ENCODE data around the gene NXPE1. TPM values are rescaled to one million over a fixed set of nuclear protein-coding genes. Genes with fewer than 3 reads are reported as not detected.

Gene NXPE1
- total and polyA plus RNA-seq, 2 donors (not counting 1 experiment from before 2014, with no cell fraction given): not detected

DNA sequence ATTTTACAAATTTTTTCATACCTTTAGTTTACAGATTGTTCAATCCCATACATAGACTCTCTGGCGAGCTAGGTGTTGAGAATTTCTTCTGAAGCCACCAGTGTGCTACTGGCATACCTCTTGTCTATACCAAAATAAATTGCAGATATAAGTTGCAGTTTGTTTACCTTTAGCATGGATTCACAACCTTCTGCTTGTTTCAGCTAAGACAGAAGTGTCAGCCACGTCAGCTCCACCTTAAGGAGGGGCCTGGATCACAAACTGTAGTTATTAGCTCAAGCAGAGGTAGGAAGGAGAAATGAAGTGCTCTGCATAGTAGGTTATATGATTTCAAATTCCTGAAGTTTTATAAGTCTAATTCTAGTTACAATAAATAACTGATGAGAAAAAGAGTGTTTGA lies 35.9 kb upstream of the NXPE1 start, which contains the start of gene NXPE4:
TSS of gene NXPE4 (minus strand) at position 216 of the 400 bp plus-strand sequence. CDS start 1,027 bp downstream, outside the sequence.
- H3K4me1 ChIP-seq (ENCODE audit: control insufficient read depth in 2 of 2, insufficient read depth in 2 of 2, low read length in 2 of 2): no peaks in the 10 kb centered on the region
- Mint-ChIP-seq H3K9me3 (ENCODE audit: insufficient read depth) (no peaks in the 10 kb centered on the region), H3K27me3 (no peaks in the 10 kb centered on the region), H3K27ac (no peak within 1 kb of the TSS), H3K4me3 (no peak within 1 kb of the TSS), H3K4me1 (no peaks in the 10 kb centered on the region)
- H4K20me1 ChIP-seq (ENCODE audit: control insufficient read depth, insufficient read depth, low read length, poor library complexity, severe bottlenecking): no peaks in the 10 kb centered on the region
- H3K9me3 ChIP-seq (ENCODE audit: control extremely low read depth in 1 of 3, control insufficient read depth in 2 of 3, insufficient read depth in 1 of 3, low read length in 2 of 3): no peaks in the 10 kb centered on the region
- H3K4me2 ChIP-seq (replicated peaks; ENCODE audit: low read depth, low read length, poor library complexity, severe bottlenecking): no peak within 1 kb of the TSS
- H3K4me3 ChIP-seq (ENCODE audit: control extremely low read depth in 1 of 5, extremely low read depth in 1 of 5, insufficient read depth in 1 of 5, low read depth in 2 of 5, low read length in 4 of 5): no peak within 1 kb of the TSS
- H3K27me3 ChIP-seq (replicated peaks in 1 of 4; ENCODE audit: control extremely low read depth in 1 of 4, control insufficient read depth in 3 of 4, insufficient read depth in 4 of 4, low read length in 3 of 4): no peaks in the 10 kb centered on the region
- H2AFZ ChIP-seq (ENCODE audit: insufficient read depth, low read depth, low read length, poor library complexity, severe bottlenecking): no peak within 1 kb of the TSS
- POLR2A ChIA-PET: no interaction called here
- DNase-seq: no peak
- intact Hi-C loops (cut with micrococcal nuclease): no loop called here
- CTCF ChIA-PET: no interaction called here
- H3K9ac ChIP-seq (ENCODE audit: low read length): no peak within 1 kb of the TSS
- ATAC-seq (ENCODE audit: low read depth): no peak
- no peaks in the 10 kb centered on the region for H3K36me3 ChIP-seq (replicated peaks in 1 of 2; ENCODE audit: control extremely low read depth in 1 of 2, control insufficient read depth in 1 of 2, extremely low read depth in 1 of 2, insufficient read depth in 2 of 2, low read length in 1 of 2)
- WGBS (ENCODE audit: insufficient coverage): 56% methylated on average over 1 of the region's 2 CpGs
- TF ChIP-seq, protein P1, sequence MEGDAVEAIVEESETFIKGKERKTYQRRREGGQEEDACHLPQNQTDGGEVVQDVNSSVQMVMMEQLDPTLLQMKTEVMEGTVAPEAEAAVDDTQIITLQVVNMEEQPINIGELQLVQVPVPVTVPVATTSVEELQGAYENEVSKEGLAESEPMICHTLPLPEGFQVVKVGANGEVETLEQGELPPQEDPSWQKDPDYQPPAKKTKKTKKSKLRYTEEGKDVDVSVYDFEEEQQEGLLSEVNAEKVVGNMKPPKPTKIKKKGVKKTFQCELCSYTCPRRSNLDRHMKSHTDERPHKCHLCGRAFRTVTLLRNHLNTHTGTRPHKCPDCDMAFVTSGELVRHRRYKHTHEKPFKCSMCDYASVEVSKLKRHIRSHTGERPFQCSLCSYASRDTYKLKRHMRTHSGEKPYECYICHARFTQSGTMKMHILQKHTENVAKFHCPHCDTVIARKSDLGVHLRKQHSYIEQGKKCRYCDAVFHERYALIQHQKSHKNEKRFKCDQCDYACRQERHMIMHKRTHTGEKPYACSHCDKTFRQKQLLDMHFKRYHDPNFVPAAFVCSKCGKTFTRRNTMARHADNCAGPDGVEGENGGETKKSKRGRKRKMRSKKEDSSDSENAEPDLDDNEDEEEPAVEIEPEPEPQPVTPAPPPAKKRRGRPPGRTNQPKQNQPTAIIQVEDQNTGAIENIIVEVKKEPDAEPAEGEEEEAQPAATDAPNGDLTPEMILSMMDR (IDR thresholded peaks at IDR 0.05): no peak
- no peak for TF ChIP-seq EZH2 (IDR thresholded peaks at IDR 0.05; ENCODE audit: borderline replicate concordance, insufficient read depth, low read depth, low read length, poor library complexity, severe bottlenecking)
- H3K27ac ChIP-seq (ENCODE audit: low read length in 2 of 2): no peak within 1 kb of the TSS
- no peaks in the 10 kb centered on the region for H3K79me2 ChIP-seq (ENCODE audit: control insufficient read depth, insufficient read depth, low read length)

DNA sequence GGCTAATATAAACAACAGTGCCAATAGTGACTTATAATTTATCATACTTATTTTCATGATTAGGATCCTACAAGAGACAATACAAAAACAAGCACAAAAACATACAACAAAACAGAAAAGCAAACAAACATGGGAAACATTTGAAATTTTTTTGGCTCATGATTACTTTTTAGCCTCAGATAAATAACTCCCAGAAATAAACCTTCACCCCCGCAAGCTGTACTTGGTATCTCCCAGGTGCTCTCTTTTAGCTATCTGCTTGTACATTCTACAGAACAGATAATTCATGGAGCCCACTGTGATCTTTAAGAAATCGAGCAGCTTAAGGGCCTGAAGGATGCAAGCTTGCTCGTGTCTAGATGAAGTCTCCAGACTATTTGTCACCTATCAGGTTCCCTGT lies 35.0 kb upstream of the NXPE1 start:
- H3K9ac ChIP-seq (ENCODE audit: low read length): no peak overlapping the region
- TF ChIP-seq EZH2 (IDR thresholded peaks at IDR 0.05; ENCODE audit: borderline replicate concordance, insufficient read depth, low read depth, low read length, poor library complexity, severe bottlenecking): no peak
- TF ChIP-seq, protein P1 (IDR thresholded peaks at IDR 0.05): no peak
- Mint-ChIP-seq H3K9me3 (ENCODE audit: insufficient read depth) (no peaks in the 10 kb centered on the region), H3K4me3 (no peak overlapping the region), H3K4me1 (no peaks in the 10 kb centered on the region), H3K27ac (no peak overlapping the region), H3K27me3 (no peaks in the 10 kb centered on the region)
- CTCF ChIA-PET: no interaction called here
- no peaks in the 10 kb centered on the region for H3K9me3 ChIP-seq (ENCODE audit: control extremely low read depth in 1 of 3, control insufficient read depth in 2 of 3, insufficient read depth in 1 of 3, low read length in 2 of 3)
- ATAC-seq (ENCODE audit: low read depth) (no peak), DNase-seq (no peak)
- H3K4me3 ChIP-seq (ENCODE audit: control extremely low read depth in 1 of 5, extremely low read depth in 1 of 5, insufficient read depth in 1 of 5, low read depth in 2 of 5, low read length in 4 of 5): no peak overlapping the region
- no peaks in the 10 kb centered on the region for H3K79me2 ChIP-seq (ENCODE audit: control insufficient read depth, insufficient read depth, low read length)
- H3K27me3 ChIP-seq (replicated peaks in 1 of 4; ENCODE audit: control extremely low read depth in 1 of 4, control insufficient read depth in 3 of 4, insufficient read depth in 4 of 4, low read length in 3 of 4): no peaks in the 10 kb centered on the region
- 93% methylated on average over 3 of the region's 3 CpGs for WGBS (ENCODE audit: insufficient coverage)
- H4K20me1 ChIP-seq (ENCODE audit: control insufficient read depth, insufficient read depth, low read length, poor library complexity, severe bottlenecking): no peaks in the 10 kb centered on the region
- intact Hi-C loops (cut with micrococcal nuclease): no loop called here
- no peak overlapping the region for H3K27ac ChIP-seq (ENCODE audit: low read length in 2 of 2)
- H2AFZ ChIP-seq (ENCODE audit: insufficient read depth, low read depth, low read length, poor library complexity, severe bottlenecking): no peak overlapping the region
- no peak overlapping the region for H3K4me2 ChIP-seq (replicated peaks; ENCODE audit: low read depth, low read length, poor library complexity, severe bottlenecking)
- no peaks in the 10 kb centered on the region for H3K4me1 ChIP-seq (ENCODE audit: control insufficient read depth in 2 of 2, insufficient read depth in 2 of 2, low read length in 2 of 2)
- H3K36me3 ChIP-seq (replicated peaks in 1 of 2; ENCODE audit: control extremely low read depth in 1 of 2, control insufficient read depth in 1 of 2, extremely low read depth in 1 of 2, insufficient read depth in 2 of 2, low read length in 1 of 2): no peaks in the 10 kb centered on the region
- POLR2A ChIA-PET: no interaction called here

Data from B cell (primary cell).